Urinary bladder (tissue), 4 donors: Measurements from ENCODE around the gene RGL4. TPM values are rescaled to one million over a fixed set of nuclear protein-coding genes. Genes with fewer than 3 reads are reported as not detected.
"Not testable (repeated sequence)": the region's sequence is repeated elsewhere in the genome, so short reads cannot be mapped to it uniquely, and the experiment has no call there.

Source experiments
- DNase-seq: peaks from one replicate; pipeline ENCODE4 v3.0.0-alpha.2; 2015; ENCODE audit errors: extremely low spot score
- H3K27ac ChIP-seq: one replicate; pipeline ENCODE4 v1.5.1; 2013; ENCODE audit warnings: low read depth, mild to moderate bottlenecking, moderate library complexity
- H3K36me3 ChIP-seq: one replicate; pipeline ENCODE4 v1.6.1; 2013; ENCODE audit warnings: mild to moderate bottlenecking, moderate library complexity; ENCODE audit not compliant: insufficient read depth
- H3K4me1 ChIP-seq: one replicate; pipeline ENCODE4 v1.6.1; 2013; ENCODE audit warnings: mild to moderate bottlenecking, moderate library complexity; ENCODE audit not compliant: insufficient read depth
- H3K4me3 ChIP-seq: one replicate; pipeline ENCODE4 v1.5.1; 2013; ENCODE audit warnings: low read depth, low read length
- WGBS: extraction: QIAGEN DNeasy Blood & Tissue Kit; methylation state at CpG from one replicate; pipeline ENCODE4 v1.1.7; 2013; 5-methylcytosine and 5-hydroxymethylcytosine counted together
- polyA plus RNA-seq: library from polyadenylated mRNA; stranded (reverse); fragments of 200-250 nt; gene quantifications from one replicate; pipeline ENCODE4 v1.2.3, GENCODE V29; 2013
- total RNA-seq: library from RNA; depleted of rRNA; stranded (reverse); fragments of >200 nt; gene quantifications from one replicate; pipeline ENCODE4 v1.2.3, GENCODE V29; 2014
- donor health status: healthy with polysubstance abuse.
- donor health status: healthy.

The RGL4 gene
- total and polyA plus RNA-seq, 2 donors, result 0.32 TPM; not detected in 1

GRCh38 chr22:23716811-23717801 is 26.3 kb downstream of the RGL4 start:
- Histone ChIP-seq H3K36me3 (peaks cover 3% of the 10 kb centered on the region), H3K4me3 (peak overlapping the region; percentile 79), H3K27ac (peak overlapping the region; percentile 46), H3K4me1 (no peaks in the 10 kb centered on the region)
- WGBS, result 5% methylated on average over 84 of the region's 84 CpGs
- peak; percentile 42 for DNase-seq

DNA sequence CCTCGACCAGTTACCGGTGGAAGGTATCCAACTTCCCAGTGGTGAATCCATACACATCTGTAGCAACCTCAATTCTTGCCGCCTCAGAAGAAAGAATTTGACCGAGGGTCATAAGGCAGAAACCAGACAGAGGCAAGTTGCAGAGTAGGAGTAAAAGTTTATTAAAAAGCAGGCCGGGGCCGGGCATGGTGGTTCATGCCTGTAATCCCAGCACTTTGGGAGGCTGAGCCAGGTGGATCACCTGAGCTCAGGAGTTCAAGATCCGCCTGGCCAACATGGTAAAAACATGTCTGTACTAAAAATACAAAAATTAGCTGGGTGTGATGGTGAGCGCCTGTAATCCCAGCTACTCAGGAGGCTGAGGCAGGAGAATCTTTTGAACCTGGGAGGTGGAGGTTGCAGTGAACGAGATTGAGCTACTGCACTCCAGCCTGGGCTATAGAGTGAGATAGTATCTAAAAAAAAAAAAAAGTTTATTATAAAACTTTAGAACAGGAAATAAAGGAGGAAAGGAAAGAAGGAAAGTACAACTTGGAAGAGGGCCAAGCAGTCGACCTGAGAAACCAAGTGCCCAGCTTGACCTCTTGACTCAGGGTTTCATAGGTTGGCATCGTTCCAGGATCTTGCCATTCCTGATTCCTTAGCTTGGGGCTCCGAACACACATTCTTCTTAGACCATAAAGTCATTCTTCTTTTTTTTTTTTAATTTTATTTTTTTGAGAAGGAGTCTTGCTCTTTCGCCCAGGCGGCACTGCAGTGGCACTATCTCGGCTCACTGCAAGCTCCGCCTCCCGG is 27.8 kb downstream of the RGL4 start:
- Histone ChIP-seq H3K36me3 (peaks cover 2% of the 10 kb centered on the region), H3K4me1 (no peaks in the 10 kb centered on the region), H3K27ac (no peak overlapping the region), H3K4me3 (no peak overlapping the region)
- 86% methylated on average over 17 of the region's 17 CpGs for WGBS
- no peak for DNase-seq

DNA sequence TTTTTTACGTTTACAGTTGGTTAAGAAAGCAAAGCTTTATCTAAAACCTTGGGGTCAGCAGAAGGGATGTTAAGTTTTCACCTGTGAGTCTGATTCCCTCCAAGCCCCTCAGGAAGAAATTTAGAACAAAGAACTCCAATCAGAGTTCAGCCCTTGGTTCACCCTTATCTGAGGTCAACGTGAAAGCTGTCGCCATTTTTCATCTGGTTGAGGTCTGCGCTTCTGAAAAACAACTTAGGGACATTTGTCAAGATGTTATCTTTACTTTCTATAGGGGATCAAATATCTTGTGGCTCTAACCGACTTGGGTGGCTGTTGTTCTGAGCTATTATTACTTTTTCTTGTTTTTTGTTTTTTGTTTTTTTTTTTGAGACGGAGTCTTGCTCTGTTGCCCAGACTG is 30.0 kb downstream of the RGL4 start:
- DNase-seq, result no peak
- whole genome bisulfite sequencing, result 61% methylated on average over 6 of the region's 6 CpGs
- H3K27ac ChIP-seq, result no peak overlapping the region

DNA sequence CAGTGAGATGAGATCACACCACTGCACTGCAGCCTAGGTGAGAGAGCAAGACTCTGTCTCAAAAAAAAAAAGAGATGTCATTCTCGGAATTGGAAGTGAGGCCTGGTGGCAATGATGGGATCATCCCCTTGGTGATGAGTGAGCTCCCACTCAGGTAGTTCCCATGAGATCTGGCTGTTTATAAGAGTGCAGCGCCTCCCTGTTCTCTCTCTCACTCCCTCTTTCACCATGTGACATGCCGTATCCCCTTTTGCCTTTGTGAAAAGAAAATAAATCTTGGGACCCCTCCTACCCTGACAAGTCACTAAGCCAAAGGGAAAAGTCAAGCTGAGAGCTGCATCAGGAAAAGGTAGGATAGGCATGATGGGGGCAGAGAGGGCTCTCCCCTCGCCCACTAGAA is 31.3 kb downstream of the RGL4 start:
- H3K36me3 ChIP-seq, result no peaks in the 10 kb centered on the region
- H3K4me3 ChIP-seq, result no peak overlapping the region
- 63% methylated on average over 4 of the region's 4 CpGs for WGBS

More for the DNA sequence above, 30.0 kb downstream of the RGL4 start:
- Histone ChIP-seq H3K4me3 (no peak overlapping the region), H3K36me3 (no peaks in the 10 kb centered on the region), H3K4me1 (no peaks in the 10 kb centered on the region)

GRCh38 chr22:23722724-23723123 is 31.9 kb downstream of the RGL4 start:
- WGBS, result 86% methylated on average over 2 of the region's 2 CpGs
- Histone ChIP-seq H3K27ac (no peak overlapping the region), H3K4me1 (no peaks in the 10 kb centered on the region), H3K4me3 (no peak overlapping the region), H3K36me3 (no peaks in the 10 kb centered on the region)
- no peak for DNase-seq

More for the DNA sequence above, 31.3 kb downstream of the RGL4 start:
- H3K27ac ChIP-seq, result no peak overlapping the region
- no peaks in the 10 kb centered on the region for H3K4me1 ChIP-seq
- DNase-seq, result no peak

DNA sequence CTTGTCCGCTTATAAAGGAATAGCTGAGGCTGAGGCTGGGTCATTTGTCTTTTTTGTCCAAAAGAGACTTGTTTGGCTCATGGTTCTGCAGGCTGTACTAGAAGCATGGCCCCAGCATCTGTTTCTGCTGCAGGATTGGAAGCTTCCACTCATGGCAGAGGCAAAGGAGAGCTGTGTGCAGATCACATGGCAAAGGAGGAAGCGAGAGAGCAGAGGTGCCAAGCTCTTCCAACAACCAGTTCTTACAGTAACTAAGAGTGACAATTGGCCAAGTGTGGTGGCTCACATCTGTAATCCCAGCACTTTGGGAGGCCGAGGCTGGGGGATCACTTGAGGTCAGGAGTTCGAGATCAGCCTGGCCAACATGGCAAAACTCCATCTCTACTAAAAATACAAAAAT is 37.3 kb downstream of the RGL4 start:
- not testable (repeated sequence) for DNase-seq, H3K4me1 ChIP-seq, H3K4me3 ChIP-seq, H3K36me3 ChIP-seq, H3K27ac ChIP-seq
- WGBS, result 77% methylated on average over 4 of the region's 4 CpGs

GRCh38 chr22:23737696-23738095 is 46.9 kb downstream of the RGL4 start:
- Histone ChIP-seq H3K27ac (no peak overlapping the region), H3K36me3 (no peaks in the 10 kb centered on the region), H3K4me3 (no peak overlapping the region), H3K4me1 (no peaks in the 10 kb centered on the region)
- no peak for DNase-seq

GRCh38 chr22:23742505-23743264 is 51.9 kb downstream of the RGL4 start:
- peaks cover 5% of the 10 kb centered on the region for H3K36me3 ChIP-seq
- no peaks in the 10 kb centered on the region for H3K4me1 ChIP-seq
- no peak for DNase-seq
- 70% methylated on average over 7 of the region's 7 CpGs for WGBS
- no peak overlapping the region for H3K27ac ChIP-seq
- no peak overlapping the region for H3K4me3 ChIP-seq

GRCh38 chr22:23743303-23743705 is 52.5 kb downstream of the RGL4 start:
- H3K27ac ChIP-seq, result no peak overlapping the region
- 56% methylated on average over 2 of the region's 2 CpGs for WGBS
- H3K4me3 ChIP-seq, result no peak overlapping the region
- no peaks in the 10 kb centered on the region for H3K4me1 ChIP-seq
- H3K36me3 ChIP-seq, result peaks cover 5% of the 10 kb centered on the region
- DNase-seq, result no peak

DNA sequence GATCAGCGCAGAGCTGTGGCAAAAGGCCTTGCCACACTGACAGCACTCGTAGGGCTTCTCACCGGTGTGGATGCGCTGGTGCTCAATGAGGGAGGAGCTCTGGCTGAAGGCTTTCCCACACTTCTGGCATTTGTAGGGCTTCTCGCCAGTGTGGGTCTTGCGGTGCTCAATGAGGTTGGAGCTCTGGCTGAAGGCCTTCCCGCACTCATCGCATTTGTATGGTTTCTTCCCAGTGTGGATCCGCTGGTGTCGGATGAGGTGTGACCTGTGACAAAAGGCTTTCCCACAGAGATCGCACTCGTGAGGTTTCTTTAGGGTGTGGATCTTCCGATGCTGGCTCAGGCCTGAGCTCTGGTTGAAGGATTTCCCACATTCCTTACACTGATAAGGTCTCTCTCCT is 53.2 kb downstream of the RGL4 start:
- H3K27ac ChIP-seq, result no peak overlapping the region
- no peak overlapping the region for H3K4me3 ChIP-seq
- H3K4me1 ChIP-seq, result no peaks in the 10 kb centered on the region
- no peak for DNase-seq
- H3K36me3 ChIP-seq, result peaks cover 5% of the 10 kb centered on the region
- 95% methylated on average over 13 of the region's 13 CpGs for WGBS

DNA sequence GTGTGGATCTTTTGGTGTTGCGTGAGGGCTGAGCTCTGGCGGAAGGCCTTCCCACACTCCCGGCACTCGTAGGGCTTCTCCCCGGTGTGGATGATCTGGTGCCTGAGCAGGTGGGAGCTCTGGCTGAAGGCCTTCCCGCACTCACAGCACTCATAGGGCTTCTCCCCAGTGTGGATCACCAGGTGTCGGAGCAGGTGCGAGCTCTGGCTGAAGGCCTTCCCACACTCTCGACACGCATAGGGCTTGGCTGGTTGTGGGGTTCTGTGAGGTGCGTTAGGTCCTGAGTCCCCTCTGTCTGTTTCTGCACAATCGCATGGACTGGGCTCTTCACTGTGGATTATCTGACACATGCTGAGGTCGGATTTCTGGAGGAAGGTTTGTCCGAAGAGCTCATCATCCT is 53.7 kb downstream of the RGL4 start:
- 97% methylated on average over 14 of the region's 14 CpGs for WGBS
- Histone ChIP-seq H3K27ac (no peak overlapping the region), H3K36me3 (peaks cover 5% of the 10 kb centered on the region), H3K4me1 (no peaks in the 10 kb centered on the region), H3K4me3 (no peak overlapping the region)
- DNase-seq, result no peak

- no peak overlapping the region for H3K27ac ChIP-seq
- H3K36me3 ChIP-seq, result peaks cover 5% of the 10 kb centered on the region
- H3K4me1 ChIP-seq, result no peaks in the 10 kb centered on the region
- no peak overlapping the region for H3K4me3 ChIP-seq
- 82% methylated on average over 6 of the region's 6 CpGs for WGBS
- DNase-seq, result no peak
Observed at GRCh38 chr22:23745791-23746190, 55.0 kb downstream of the RGL4 start.
